Measurements from ENCODE around the gene JPH2.
"Not testable (repeated sequence)": the region's sequence is repeated elsewhere in the genome, so short reads cannot be mapped to it uniquely, and the experiment has no call there.

JPH2 gene

DNA sequence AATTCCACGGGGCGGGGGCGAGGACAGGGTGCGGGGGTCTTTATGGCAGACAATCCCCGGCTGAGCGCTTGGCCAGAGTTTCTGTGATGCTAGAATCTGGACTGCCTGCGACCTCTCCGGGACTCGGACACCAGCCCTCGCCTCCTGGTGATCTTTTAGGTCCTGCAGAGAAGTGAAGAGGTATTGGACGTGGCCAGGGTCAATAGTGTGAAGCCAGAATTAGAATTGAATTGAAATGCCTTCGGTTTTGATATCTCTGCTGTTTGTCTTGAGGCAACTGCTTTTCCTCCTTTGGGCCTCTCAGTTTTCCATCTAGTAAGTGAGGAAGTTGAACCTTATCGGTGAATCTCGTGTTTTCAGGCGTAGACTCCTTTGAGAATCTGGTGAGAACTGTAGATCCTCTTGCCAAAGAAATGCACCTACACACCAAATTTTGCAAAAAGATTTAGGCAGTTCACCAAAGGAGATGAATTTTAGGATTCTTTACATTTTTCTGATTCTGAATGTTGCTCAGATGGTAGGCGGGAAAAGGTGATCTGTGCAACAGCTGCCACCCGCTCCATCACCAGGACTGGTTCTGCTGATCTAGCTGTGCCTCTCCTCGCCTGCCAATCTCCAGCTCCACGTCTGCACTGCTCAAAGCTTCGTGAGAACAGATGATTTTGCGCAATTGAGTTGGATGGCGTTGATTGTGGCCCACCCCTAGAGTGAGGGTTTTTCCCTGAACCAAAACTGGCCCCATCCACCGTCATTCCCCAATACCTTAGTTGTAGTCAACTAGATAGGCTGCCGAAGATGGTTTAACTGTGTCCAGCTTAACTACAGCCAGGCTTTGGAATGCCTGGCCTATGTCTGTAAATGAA lies 24.4 kb upstream of the JPH2 start:
- DNase-seq (ENCODE audit: low read depth in 2 of 2, low spot score in 1 of 2) = no peak

DNA sequence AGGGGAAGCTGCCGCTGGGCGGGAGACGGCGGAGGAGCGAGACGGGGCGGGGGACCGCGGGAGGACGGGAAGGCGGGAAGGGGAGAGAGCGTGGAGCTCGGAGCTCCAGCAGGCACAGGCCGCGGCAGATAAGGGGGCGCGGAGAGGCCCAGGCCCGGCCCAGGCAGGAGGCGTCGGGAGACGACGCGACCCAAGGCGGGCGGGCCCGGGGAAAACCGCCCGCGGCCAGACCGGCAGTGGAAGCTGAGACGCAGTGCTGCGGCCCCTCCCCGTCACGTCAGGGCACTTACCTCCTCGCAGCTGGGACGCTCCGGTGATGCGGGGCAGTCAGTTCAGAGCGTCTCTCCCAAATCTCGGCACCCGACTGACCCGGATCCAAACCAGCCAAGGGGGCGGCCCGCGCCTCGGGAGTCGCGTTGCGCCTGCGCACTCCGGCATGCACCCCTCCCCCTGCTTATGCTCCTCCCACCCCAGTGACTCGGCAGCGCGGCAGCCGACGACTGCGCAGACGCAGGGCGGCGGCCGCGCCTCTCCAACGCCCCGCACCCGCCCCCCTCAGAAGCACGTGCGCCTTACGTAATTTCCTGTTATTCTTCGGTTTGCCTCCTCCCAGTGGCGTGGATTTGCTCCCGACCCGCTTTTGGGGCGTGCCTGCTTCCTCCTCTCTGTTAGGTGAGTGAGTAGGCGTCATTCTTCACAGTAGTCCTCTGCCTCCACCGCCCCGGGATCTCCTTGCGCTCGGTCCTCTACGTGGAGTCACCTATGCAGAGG lies 23.6 kb upstream of the JPH2 start, which contains the start of gene OSER1:
Gene OSER1, minus strand, starts transcription at position 366 of the 771 bp plus-strand sequence. CDS start 3,814 bp downstream, outside the sequence.
- peak; percentile 92 to 97 for DNase-seq (ENCODE audit: low read depth in 2 of 2, low spot score in 1 of 2)

DNA sequence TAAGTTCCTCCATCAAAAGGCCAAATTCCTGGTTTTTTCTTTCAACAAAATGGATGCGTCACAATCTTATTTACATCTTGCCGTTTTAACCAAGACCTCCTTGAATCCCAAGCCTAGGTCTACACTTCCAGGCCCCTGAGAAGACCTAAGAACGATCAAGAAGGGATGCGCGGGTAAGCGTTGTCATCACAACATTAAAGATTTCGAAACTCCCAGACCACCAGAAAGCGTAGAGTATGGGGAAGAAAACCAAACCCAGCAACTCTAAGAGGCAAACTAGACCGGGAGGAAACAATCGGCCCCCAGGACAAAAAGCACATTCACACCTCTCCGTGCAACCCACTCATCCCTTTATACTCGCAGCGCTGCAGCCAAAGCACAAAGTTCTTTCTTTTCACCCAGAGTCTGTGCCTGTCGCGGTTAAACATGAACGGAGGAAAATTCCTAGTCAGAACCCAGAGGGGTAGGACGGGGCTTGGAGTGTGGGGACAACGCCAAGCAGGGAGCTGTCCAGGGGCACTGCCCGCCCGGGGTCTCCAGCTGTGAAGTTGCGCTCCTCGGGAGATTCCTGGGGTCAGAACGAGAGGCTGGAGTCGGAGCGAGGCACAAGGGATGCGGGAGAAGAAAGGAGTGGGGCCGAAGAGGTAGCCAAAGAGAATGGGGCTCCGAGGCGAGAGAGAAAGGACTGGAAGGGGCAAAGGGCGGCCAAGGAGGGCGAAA lies 22.9 kb upstream of the JPH2 start:
- DNase-seq (ENCODE audit: low read depth in 2 of 2, low spot score in 1 of 2) = no peak

DNA sequence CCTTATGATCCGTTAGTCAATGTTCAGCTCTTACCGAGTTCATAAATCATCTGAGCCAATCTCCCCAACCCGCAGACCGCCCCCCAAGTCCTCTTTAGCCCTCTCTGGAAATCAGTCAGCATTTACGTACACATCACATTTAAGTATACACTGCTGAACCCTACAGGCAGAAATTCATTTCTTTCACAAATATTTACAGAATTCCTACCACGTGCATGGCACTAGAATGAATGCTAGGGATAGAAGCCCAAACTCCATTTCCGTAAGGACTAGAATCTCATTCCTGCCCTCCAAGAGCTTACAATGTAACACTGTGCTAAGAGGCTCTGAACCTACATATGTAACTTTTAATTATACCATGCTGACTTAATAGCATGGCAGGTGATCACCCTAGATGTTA lies 21.8 kb upstream of the JPH2 start:
- no peak for DNase-seq (ENCODE audit: low read depth in 2 of 2, low spot score in 1 of 2)

DNA sequence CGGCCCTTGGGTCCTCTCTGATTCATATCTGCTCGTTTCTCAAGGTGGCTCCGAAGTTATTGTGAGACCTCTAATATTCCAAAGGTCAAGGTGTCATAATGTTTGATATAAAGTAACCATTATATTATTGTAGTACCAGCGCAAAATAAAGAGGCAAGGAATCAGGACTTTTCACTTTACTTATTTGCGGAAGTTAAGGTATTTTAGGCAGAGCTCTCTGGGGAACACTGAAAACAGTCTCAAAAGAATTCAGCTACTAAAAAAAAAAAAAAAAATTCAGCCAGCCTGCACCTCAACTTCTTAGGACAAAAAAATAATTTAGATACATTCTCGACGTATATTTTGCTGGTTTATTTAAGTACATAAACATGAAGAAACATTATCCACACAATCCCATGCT lies 21.2 kb upstream of the JPH2 start:
- no peak for DNase-seq (ENCODE audit: low read depth in 2 of 2, low spot score in 1 of 2)

DNA sequence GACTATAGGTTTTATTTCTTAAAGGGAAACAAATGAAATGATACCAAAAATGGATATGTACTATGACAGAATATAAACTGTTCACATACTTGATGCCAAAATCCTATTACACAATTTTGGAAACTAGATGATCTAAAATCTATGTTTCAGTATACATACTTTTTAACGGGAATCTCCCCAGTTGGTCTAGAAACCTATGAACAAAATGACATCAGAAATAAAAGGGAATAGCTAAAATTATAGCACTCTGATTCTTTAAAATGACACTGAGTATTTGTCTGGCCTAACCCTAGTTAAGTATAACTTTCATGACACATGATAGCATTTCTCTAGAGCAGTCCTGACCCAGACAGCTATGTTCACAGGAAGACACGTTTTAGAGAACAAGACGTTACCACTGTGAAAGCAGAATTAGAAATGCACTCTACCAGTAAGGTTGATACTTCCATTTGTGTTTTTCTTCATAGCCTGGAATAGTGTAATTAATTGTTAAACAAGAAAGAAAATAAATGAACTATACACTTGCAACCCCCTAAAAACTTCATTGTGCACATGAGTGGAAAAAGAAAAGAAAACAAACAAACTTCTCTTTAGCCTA lies 20.2 kb upstream of the JPH2 start:
- DNase-seq (ENCODE audit: low read depth in 2 of 2, low spot score in 1 of 2) = no peak

DNA sequence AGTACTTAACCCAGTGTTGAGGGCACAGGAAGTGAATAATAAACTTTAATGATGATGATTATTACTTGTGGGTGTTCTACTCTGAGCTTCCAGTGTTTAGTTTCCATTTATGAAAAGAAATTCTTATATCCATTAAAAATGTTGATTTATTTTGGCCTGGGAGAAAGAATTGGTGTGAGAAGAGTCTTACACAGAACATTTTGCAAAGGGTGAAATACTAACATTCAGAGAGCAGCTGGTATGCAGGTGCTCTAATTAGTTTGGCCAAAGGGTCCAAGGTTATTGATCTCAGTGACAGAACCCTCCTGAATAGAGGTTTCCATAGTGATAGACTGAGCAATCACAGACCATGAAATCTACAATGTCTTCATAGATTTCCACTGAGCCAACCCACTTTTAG lies 19.1 kb upstream of the JPH2 start:
- no peak for DNase-seq (ENCODE audit: low read depth in 2 of 2, low spot score in 1 of 2)

- no peak for DNase-seq (ENCODE audit: low read depth in 2 of 2, low spot score in 1 of 2)
These were observed 17.8 kb upstream of the JPH2 start for GRCh38 chr20:44204832-44205215.

- no peak for DNase-seq (ENCODE audit: low read depth in 2 of 2, low spot score in 1 of 2)
These were observed 17.3 kb upstream of the JPH2 start for GRCh38 chr20:44204156-44204831.

GRCh38 chr20:44203161-44203560 lies 16.2 kb upstream of the JPH2 start:
- no peak for DNase-seq (ENCODE audit: low read depth in 2 of 2, low spot score in 1 of 2)

DNA sequence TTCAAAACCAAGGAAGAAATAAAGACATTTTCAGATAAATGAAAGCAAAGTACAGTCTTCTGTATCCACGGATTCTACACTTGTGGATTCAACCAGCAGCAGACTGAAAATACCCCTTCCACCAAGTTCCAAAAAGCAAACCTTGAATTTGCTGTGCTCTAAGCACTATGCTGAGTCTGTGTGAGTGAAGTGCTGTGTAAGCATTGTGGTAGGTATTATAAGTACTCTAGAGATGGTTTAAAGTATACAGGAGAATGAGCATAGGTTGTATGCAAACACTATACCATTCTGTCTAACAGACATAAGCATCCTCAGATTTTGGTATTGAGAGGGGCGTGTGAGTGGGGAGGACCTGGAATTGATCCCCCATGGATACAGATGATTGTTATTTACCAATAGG lies 14.0 kb upstream of the JPH2 start:
- no peak for DNase-seq (ENCODE audit: low read depth in 2 of 2, low spot score in 1 of 2)

GRCh38 chr20:44200371-44200770 lies 13.4 kb upstream of the JPH2 start:
- DNase-seq (ENCODE audit: low read depth in 2 of 2, low spot score in 1 of 2) = no peak

GRCh38 chr20:44199877-44200276 lies 12.9 kb upstream of the JPH2 start:
- DNase-seq (ENCODE audit: low read depth in 2 of 2, low spot score in 1 of 2) = no peak

DNA sequence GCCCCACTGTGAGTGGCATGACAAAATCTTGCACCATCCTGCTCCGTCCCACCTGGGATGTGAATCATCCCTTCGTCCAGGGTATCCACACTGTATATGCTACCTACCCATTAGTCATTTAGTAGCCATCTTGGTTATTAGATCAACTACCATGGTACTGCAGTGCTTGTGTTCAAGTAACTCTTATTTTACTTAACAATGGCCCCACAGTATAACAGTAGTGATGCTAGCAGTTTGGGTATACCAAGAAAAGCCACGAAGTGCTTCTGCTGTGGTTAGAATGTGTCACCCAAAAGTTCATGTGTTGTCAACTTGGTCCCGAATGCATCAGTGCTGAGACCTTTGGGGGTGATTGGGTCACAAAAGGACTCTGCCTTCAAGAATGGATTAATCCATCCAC lies 11.9 kb upstream of the JPH2 start:
- no peak for DNase-seq (ENCODE audit: low read depth in 2 of 2, low spot score in 1 of 2)

GRCh38 chr20:44196271-44196670 lies 9.3 kb upstream of the JPH2 start:
- no peak for DNase-seq (ENCODE audit: low read depth in 2 of 2, low spot score in 1 of 2)

GRCh38 chr20:44195605-44196004 lies 8.6 kb upstream of the JPH2 start:
- DNase-seq (ENCODE audit: low read depth in 2 of 2, low spot score in 1 of 2) = no peak

DNA sequence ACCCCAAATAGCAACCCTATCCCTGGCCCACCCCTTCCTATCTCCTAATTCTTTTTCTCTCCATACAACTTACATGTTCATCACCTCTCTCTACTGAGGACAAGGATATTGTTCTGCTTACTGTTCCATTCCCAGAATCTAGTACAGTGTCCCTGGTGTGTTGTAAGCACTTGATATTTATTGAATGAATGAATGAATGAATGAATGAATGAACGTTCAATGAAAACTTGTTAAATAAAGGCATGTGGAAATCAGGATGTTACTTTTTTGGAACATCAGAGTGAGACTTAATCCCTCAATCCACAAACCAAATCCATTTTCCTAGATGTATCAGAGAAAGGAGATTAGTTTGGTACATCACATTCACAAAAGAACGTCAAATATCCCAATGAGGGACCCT lies 6.8 kb upstream of the JPH2 start:
- no peak for DNase-seq (ENCODE audit: low read depth in 2 of 2, low spot score in 1 of 2)

- not testable (repeated sequence) for DNase-seq (ENCODE audit: low read depth in 2 of 2, low spot score in 1 of 2)
These were observed 4.7 kb upstream of the JPH2 start for GRCh38 chr20:44191640-44192039.

- not testable (repeated sequence) for DNase-seq (ENCODE audit: low read depth in 2 of 2, low spot score in 1 of 2)
These were observed 3.3 kb upstream of the JPH2 start for GRCh38 chr20:44190197-44190852.

- no peak for DNase-seq (ENCODE audit: low read depth in 2 of 2, low spot score in 1 of 2)
These were observed 1.8 kb upstream of the JPH2 start for GRCh38 chr20:44188752-44189151.

All from stimulated activated CD8-positive, alpha-beta memory T cell treated with anti-CD3 and anti-CD28 coated beads, Interleukin-4, amount 100 ng/mL, for 1 hour (primary cell).